ENCODE results near the gene GGA3.
A peak's percentile ranks its signal among the peaks of the same experiment; 100 is the strongest.
"Not testable (repeated sequence)": the region's sequence is repeated elsewhere in the genome, so short reads cannot be mapped to it uniquely, and the experiment has no call there.

Gene GGA3

DNA sequence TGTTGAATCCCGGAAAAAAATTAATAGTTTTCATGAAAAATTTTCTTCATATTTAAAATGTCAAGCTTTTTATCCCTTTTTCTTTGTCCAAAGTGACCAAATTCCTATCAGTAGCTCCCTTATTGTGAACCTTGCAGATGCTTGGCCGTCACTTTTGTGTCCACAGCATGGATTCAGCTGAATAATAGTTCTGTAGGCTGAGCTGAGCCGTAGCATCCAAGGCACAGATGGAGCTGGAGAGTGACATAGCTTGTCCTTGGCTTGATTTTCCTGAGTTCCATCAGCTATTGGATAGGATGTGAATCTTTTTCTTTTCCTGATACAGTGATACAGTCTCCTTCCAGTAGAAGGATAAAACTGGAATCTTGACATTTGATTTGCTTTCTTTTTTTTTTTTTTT, 52.3 kb downstream of the GGA3 start:
- no peak overlapping the region for H3K4me3 ChIP-seq (ENCODE audit: low read depth, low read length)
- DNase-seq (ENCODE audit: low read depth): no peak
- TF ChIP-seq MYC (IDR thresholded peaks at IDR 0.05; ENCODE audit: low read depth, low read length): no peak

DNA sequence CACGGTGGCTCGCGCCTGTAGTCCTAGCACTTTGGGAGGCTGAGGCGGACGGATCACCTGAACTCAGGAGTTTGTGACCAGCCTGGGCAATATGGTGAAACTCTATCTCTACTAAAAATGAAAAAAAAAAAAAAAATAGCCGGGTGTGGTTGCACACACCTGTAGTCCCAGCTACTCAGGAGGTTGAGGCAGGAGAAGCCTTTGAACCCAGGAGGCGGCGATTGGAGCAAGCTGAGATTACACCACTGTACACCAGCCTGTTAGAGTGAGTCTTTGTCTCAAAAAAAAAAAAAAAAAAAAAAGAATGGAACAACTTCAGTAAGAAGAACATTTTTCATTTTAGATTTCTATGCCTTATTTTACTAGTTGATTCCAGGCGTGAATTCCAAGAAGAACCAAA, 53.2 kb downstream of the GGA3 start:
- TF ChIP-seq MYC (IDR thresholded peaks at IDR 0.05; ENCODE audit: low read depth, low read length) (no peak), POLR2A (IDR thresholded peaks at IDR 0.05; ENCODE audit: extremely low read depth, insufficient read length) (no peak)
- TF ChIP-seq, protein P1, sequence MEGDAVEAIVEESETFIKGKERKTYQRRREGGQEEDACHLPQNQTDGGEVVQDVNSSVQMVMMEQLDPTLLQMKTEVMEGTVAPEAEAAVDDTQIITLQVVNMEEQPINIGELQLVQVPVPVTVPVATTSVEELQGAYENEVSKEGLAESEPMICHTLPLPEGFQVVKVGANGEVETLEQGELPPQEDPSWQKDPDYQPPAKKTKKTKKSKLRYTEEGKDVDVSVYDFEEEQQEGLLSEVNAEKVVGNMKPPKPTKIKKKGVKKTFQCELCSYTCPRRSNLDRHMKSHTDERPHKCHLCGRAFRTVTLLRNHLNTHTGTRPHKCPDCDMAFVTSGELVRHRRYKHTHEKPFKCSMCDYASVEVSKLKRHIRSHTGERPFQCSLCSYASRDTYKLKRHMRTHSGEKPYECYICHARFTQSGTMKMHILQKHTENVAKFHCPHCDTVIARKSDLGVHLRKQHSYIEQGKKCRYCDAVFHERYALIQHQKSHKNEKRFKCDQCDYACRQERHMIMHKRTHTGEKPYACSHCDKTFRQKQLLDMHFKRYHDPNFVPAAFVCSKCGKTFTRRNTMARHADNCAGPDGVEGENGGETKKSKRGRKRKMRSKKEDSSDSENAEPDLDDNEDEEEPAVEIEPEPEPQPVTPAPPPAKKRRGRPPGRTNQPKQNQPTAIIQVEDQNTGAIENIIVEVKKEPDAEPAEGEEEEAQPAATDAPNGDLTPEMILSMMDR (IDR thresholded peaks at IDR 0.05; ENCODE audit: low read depth, low read length): no peak
- TF ChIP-seq, protein P2, sequence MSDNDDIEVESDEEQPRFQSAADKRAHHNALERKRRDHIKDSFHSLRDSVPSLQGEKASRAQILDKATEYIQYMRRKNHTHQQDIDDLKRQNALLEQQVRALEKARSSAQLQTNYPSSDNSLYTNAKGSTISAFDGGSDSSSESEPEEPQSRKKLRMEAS (IDR thresholded peaks at IDR 0.05; ENCODE audit: low read depth, low read length): no peak
- H3K4me3 ChIP-seq (ENCODE audit: low read depth, low read length): no peak overlapping the region
- no peak for DNase-seq (ENCODE audit: low read depth)

DNA sequence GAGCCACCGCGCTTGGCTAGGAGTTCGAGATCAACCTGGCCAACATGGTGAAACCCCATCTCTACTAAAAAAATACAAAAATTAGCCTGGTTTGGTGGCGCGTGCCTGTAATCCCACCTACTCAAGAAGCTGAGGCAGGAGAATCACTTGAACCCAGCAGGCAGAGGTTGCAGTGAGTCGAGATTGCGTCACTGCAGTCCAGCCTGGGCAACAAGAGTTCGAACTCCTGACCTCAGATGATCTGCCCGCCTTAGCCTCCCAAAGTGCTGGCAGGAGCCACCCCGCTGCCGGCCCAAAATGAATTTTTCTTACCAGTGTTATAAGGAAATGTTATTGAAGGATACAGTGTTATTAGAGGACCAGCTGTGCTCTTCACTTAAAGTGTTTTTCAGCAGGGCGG, 53.6 kb downstream of the GGA3 start:
- TF ChIP-seq POLR2A (IDR thresholded peaks at IDR 0.05; ENCODE audit: extremely low read depth, insufficient read length): no peak
- TF ChIP-seq, protein P2 (IDR thresholded peaks at IDR 0.05; ENCODE audit: low read depth, low read length): no peak
- TF ChIP-seq MYC (IDR thresholded peaks at IDR 0.05; ENCODE audit: low read depth, low read length): no peak
- TF ChIP-seq, protein P1 (IDR thresholded peaks at IDR 0.05; ENCODE audit: low read depth, low read length): no peak
- DNase-seq (ENCODE audit: low read depth): no peak
- no peak overlapping the region for H3K4me3 ChIP-seq (ENCODE audit: low read depth, low read length)

DNA sequence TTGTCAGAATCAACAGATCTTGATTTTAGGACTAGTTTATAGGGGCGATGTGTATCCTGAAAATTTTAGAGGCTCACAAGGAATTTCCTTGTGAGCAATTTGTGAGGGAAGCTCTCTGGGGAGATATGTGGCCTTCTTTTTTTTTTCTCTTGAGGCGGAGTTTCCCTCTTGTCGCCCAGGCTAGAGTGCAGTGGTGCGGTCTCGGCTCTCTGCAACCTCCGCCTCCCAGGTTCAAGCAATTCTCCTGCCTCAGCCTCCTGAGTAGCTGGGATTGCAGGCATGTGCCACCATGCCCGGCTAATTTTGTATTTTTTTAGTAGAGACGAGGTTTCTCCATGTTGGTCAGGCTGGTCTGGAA, 54.4 kb downstream of the GGA3 start:
- H3K4me3 ChIP-seq (ENCODE audit: low read depth, low read length): peak overlapping the region; percentile 80
- not testable (repeated sequence) for DNase-seq (ENCODE audit: low read depth)

DNA sequence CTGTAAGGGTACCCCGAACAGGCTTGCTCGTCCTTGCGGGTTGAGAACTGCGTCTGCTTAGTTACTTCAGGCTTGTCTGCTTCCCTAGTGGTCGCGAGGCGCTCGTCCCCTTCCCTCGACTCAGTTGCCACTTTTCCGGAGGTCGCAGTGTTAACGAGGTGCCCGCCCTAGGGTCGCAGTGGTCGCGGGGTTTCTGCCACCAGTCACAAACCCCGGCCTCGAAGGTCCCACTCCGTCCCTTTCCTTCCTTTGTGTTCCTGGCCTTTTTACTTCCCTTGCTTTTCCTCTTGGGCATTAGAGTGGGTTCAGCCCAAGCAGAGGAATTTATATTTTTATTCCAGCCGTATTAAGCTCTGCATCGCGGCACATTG, 55.6 kb downstream of the GGA3 start:
- no peak for DNase-seq (ENCODE audit: low read depth)
- H3K4me3 ChIP-seq (ENCODE audit: low read depth, low read length): peak overlapping the region; percentile 80
- TF ChIP-seq, protein P2 (IDR thresholded peaks at IDR 0.05; ENCODE audit: low read depth, low read length): no peak
- peak; percentile 48; the same call in 1 of the 2 replicates for TF ChIP-seq MYC (IDR thresholded peaks at IDR 0.05; ENCODE audit: low read depth, low read length)

DNA sequence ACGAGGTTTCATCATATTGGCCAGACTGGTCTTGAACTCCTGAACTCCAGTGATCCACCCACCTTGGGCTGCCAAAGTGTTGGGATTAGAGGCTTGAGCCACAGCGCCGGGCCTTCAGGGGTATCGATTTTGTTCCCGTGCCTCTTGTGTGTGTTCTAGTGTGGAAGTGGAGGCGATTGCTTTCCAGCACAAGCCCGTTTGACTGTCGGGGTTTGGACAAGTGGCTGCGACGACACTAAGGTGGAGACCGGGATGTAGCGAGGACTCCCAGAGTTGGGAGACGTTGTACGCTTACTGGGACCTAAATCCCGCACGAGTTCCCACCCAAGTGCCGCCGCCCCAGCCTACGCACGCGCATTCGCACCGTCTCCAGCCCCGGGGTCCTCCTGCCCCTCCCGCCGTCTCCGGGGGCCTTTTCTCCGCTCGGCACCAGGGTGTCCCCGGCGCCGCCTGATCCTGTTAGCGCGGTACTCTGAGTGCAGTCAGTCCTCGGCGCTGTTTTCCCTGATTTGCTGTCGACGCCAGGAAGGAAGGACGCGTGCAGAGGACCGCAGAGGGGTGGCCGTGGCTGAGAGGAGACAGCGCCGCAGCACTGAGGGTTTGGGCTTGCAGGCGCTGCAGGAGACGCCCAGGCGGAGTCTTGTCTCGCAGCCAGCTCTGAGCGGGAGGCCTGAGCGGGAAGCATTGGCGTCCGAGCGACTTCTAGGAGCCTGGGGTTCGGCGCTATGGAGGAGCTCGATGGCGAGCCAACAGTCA, 56.2 kb downstream of the GGA3 start, which contains the start of gene NUP85:
Gene NUP85, plus strand, starts transcription at position 643 of the 756 bp plus-strand sequence. Its CDS starts 83 bp downstream, at position 726.
- peak within 1 kb of the TSS; percentile 80 for H3K4me3 ChIP-seq (ENCODE audit: low read depth, low read length)
- DNase-seq (ENCODE audit: low read depth): peak; percentile 96
- TF ChIP-seq, protein P1 (IDR thresholded peaks at IDR 0.05; ENCODE audit: low read depth, low read length): no peak
- peak; percentile 84 for TF ChIP-seq POLR2A (IDR thresholded peaks at IDR 0.05; ENCODE audit: extremely low read depth, insufficient read length)
- TF ChIP-seq, protein P2 (IDR thresholded peaks at IDR 0.05; ENCODE audit: low read depth, low read length): peak; percentile 77
- peak; percentile 65 for TF ChIP-seq MYC (IDR thresholded peaks at IDR 0.05; ENCODE audit: low read depth, low read length)

DNA sequence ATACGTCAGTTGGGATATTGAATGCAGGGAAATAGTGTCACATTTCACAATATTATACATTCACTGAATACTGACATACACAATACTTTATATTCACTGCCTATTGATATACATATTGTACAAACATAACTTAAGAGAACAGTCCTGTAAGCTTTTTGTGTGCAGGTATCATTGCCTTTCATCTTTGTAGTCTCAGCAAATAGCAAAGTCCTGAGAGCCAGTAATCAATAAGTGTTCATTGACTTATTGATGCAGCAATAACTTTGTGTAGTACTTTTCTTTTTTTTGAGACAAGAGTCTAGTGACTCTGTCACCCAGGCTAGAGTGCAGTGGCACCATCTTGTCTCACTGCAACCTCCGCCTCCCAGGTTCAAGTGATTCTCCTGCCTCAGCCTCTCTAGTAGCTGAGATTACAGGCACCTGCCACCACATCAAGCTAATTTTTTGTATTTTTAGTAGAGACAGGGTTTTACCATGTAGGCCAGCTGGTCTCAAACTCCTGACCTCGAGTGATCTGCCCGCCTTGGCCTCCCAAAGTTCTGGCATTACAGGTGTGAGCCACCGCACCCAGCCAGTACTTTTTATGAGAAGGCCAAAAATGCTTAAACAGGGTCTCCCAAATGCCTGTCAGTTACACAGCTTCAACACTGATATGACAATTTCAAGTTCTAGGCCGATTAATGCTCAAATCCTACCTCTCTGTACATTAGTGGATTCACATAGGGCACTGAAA, 61.4 kb downstream of the GGA3 start:
- no peak overlapping the region for H3K4me3 ChIP-seq (ENCODE audit: low read depth, low read length)
- DNase-seq (ENCODE audit: low read depth): no peak
- TF ChIP-seq POLR2A (IDR thresholded peaks at IDR 0.05; ENCODE audit: extremely low read depth, insufficient read length) (no peak), MYC (IDR thresholded peaks at IDR 0.05; ENCODE audit: low read depth, low read length) (no peak)
- TF ChIP-seq, protein P2 (IDR thresholded peaks at IDR 0.05; ENCODE audit: low read depth, low read length): no peak
- TF ChIP-seq, protein P1 (IDR thresholded peaks at IDR 0.05; ENCODE audit: low read depth, low read length): no peak

Measured in NB4 (cell line).